H1 (cell line): Measurements from ENCODE around the gene C2orf78. TPM values are rescaled to one million over a fixed set of nuclear protein-coding genes. Genes with fewer than 3 reads are reported as not detected.

ENCODE experiments used
- EP300 ChIP-seq, 2 experiments: IDR thresholded peaks; 1 replicate in 1 of 2; 2 replicates in 1 of 2; pipeline ENCODE4 v1.6.1; 2011 to 2012; ENCODE audit warnings: low read depth in 2 of 2, low read length in 2 of 2, mild to moderate bottlenecking in 2 of 2, borderline replicate concordance in 1 of 2, inconsistent platforms in 1 of 2, moderate library complexity in 1 of 2
- FOSL1 ChIP-seq: IDR thresholded peaks from 2 replicates; pipeline ENCODE4 v1.6.1; 2011; ENCODE audit warnings: mild to moderate bottlenecking, low read depth, low read length, moderate library complexity; ENCODE audit not compliant: insufficient read depth
- RAD21 ChIP-seq, 2 experiments: IDR thresholded peaks in 1 of 2; conservative IDR thresholded peaks in 1 of 2; 2 replicates each; pipeline ENCODE4 v1.6.1; 2011; ENCODE audit warnings: low read depth in 2 of 2, low read length in 2 of 2, improper control_type of control experiment in 1 of 2, inconsistent platforms in 1 of 2, mild to moderate bottlenecking in 1 of 2, moderate library complexity in 1 of 2
- polyA plus RNA-seq, 7 experiments: library from polyadenylated mRNA; depleted of rRNA in 3 of 7; stranded (reverse) in 5 of 7; unstranded in 2 of 7; fragments of >200 nt in 5 of 7; fragments of 200-250 nt in 2 of 7; gene quantifications; 1 replicate in 5 of 7; 2 replicates in 1 of 7; 4 replicates in 1 of 7; pipeline versions ENCODE4 v1.2.1 to v1.2.3, GENCODE V29; 2011 to 2013; ENCODE audit warnings: missing spikeins in 2 of 7, mixed read lengths in 2 of 7
- total RNA-seq: library from RNA; stranded (reverse); fragmentation: NEBNext Ultra II Directional; extraction: Animal tissue kit (Norgen Biotek cat#: 25700); gene quantifications from 2 replicates; pipeline ENCODE4 v1.2.1, GENCODE V29; 2021

The C2orf78 gene
- total and polyA plus RNA-seq, 2 of the 8 experiments (the other 6 are each of a cell fraction or from before 2014, with no cell fraction given): 0.39 to 0.89 TPM

DNA sequence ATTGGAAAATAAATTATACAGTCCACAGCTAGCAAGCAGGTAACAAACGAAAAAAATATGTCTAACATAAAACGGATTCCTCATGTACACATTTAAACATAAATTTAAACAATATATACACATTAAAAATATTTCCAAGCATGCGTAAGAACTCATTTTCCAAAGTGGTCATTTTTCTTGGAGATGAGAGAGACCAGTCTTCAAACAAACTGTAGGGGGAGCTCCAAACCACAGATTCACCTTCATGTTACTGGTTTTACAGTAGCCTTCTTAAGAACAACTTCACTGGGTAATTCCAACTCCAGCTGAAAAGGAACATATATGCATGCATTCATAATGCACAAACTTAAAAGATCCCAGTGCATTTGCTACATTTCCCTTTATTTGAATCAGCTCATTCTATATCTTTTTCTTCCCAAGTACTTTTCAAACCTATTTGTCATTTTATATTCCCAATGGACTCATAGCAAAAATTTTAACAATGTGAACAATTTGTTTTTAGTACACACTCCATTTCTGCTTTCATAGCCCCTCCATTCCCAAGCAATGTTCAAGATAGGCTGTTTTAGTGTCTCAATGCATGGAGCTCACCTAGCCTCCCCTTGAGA lies 40.0 kb downstream of the C2orf78 start (continued):
- TF ChIP-seq RAD21 (IDR thresholded peaks at IDR 0.05 in 1 of 2, conservative IDR thresholded peaks at IDR 0.05 in 1 of 2; ENCODE audit: low read depth in 2 of 2, low read length in 2 of 2) (peak; percentile 77 to 81), EP300 (IDR thresholded peaks at IDR 0.05; ENCODE audit: borderline replicate concordance in 1 of 2, low read depth in 2 of 2, low read length in 2 of 2) (no peak), FOSL1 (no peak)
